GM12872 (cell line): ENCODE results near the gene ONECUT3.

ENCODE experiments used
- TF ChIP-seq, protein P1 (sequence below): IDR thresholded peaks from 3 replicates; pipeline ENCODE4 v1.5.1; 2011; ENCODE audit warnings: low read depth, mild to moderate bottlenecking, low read length, moderate library complexity; ENCODE audit not compliant: insufficient read depth

The ONECUT3 gene

DNA sequence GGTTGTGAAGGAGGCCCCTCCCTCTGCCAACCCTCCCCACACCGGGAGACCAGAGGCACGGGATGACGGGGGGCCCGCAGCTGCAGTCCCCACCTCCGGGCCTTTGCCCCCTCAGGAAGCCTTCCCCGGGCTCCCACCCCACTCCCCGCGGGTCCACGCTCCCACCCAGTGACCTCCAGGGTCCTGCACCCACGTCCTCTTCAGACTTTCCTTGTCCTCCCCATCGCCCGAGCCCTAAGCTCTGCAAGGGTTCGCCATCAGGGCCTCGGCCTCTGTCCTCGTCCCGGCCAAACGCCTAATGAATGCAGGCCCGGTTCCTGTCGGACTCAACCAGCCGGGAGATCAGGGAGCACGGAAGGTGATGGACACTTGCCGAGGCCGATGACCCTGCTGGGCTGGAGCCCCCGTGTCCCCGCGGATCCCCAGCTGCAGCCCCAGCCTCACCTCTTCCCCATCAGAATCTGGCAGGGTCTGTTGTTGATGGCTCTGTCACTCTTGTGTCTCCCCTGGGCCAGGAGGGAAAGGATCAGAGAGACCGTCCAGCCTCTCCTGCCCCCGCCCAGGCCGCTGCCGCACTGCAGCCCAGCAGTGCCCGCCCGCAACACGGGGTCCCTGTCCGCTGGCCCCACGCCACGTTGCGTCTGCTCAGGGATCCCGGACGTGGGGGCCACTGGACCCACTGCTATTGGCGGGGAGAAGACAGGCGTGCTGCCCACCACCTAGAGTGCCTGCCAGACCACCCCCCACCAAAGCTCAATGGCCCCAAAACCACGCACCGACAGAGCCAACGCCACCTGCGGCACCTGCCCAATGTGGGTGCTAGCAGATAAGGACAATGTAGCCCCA is 53.1 kb downstream of the ONECUT3 start:
- TF ChIP-seq, protein P1, sequence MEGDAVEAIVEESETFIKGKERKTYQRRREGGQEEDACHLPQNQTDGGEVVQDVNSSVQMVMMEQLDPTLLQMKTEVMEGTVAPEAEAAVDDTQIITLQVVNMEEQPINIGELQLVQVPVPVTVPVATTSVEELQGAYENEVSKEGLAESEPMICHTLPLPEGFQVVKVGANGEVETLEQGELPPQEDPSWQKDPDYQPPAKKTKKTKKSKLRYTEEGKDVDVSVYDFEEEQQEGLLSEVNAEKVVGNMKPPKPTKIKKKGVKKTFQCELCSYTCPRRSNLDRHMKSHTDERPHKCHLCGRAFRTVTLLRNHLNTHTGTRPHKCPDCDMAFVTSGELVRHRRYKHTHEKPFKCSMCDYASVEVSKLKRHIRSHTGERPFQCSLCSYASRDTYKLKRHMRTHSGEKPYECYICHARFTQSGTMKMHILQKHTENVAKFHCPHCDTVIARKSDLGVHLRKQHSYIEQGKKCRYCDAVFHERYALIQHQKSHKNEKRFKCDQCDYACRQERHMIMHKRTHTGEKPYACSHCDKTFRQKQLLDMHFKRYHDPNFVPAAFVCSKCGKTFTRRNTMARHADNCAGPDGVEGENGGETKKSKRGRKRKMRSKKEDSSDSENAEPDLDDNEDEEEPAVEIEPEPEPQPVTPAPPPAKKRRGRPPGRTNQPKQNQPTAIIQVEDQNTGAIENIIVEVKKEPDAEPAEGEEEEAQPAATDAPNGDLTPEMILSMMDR = no peak

- TF ChIP-seq, protein P1 = no peak
Measured at GRCh38 chr19:1807030-1807694, 53.9 kb downstream of the ONECUT3 start.

- TF ChIP-seq, protein P1 = no peak
Measured at GRCh38 chr19:1807695-1808394, 54.5 kb downstream of the ONECUT3 start.

DNA sequence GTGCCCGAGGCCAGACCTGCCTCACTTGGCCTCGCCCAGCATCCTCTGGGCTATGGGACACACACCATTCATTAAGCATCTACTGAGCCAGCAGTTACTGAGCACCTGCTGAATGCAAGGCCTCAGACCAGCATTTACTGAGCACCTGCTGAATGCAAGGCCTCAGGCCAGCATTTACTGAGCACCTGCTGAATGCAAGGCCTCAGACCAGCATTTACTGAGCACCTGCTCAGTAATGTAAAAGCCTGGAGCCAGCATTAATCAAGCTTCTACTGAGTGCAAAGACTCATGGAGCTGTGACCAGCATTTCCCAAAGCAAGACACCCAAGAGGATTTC is 55.1 kb downstream of the ONECUT3 start:
- TF ChIP-seq, protein P1 = no peak

DNA sequence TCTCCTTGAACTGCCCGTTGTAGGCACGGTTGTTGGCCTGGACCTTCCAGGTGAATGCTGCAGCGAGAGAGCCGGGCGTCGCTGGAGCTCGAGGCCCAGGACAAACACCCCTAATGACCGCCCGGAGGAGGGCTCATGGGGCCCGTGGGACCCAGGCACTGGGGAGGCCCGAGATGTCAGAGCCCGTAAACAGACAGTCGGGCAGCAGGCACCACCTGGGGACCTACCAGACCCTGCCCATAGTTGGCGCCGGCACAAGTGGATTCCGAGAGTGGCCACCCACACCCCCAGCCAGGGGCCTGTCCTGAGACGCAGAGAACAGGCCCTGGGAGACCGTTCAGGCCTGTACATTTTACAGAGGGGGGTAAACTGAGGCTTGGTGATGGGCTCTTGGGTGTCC is 56.4 kb downstream of the ONECUT3 start:
- TF ChIP-seq, protein P1 = no peak

- TF ChIP-seq, protein P1 = no peak
Measured at GRCh38 chr19:1810439-1811160, 57.3 kb downstream of the ONECUT3 start.

DNA sequence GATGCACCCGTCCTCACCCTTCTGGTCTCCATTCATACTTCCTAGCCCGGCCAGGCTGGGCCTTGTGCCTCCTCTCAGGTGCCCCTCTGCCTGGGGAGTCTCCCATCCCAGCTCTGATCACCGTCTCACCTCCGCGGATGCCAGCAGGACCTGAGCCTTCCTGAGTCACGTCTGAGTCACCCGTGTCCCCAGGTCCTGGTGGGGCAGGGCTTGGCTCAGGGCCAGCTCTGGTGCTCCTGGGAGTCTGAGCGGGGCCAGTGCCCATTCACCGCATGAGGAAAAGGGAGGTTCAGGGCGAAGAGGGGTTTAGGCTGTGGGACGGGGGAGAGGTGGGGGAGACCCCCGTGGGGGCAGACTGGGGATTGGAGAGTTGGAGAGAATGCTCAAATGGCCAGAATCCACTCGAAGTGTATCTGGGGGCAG is 58.2 kb downstream of the ONECUT3 start:
- TF ChIP-seq, protein P1 = no peak
